Activated naive CD4-positive, alpha-beta T cell treated with anti-CD3 and anti-CD28 coated beads, Interleukin-2, amount 50 U/mL, for 72 hours (primary cell): Measurements from ENCODE around the gene DNAJC17. TPM values are rescaled to one million over a fixed set of nuclear protein-coding genes. Genes with fewer than 3 reads are reported as not detected.

Experiments
- ATAC-seq, 2 donors: fragments of 150-1000 bp; cut with Tn5 transposase; 2 replicates each; pipeline ENCODE4 v1.10.0; 2021; ENCODE audit warnings: mild to moderate bottlenecking in 2 of 2, moderate library complexity in 2 of 2
- DNase-seq, 2 donors: peaks; one replicate each; pipeline ENCODE4 v3.0.0; 2021 to 2022; ENCODE audit warnings: low spot score in 2 of 2
- H3K27ac Mint-ChIP-seq, 2 donors: one replicate each; pipeline ENCODE4 v1.8.0; 2022; ENCODE audit warnings: mild to moderate bottlenecking in 2 of 2, mixed read lengths in 2 of 2
- H3K36me3 Mint-ChIP-seq, 2 donors: one replicate each; pipeline ENCODE4 v1.8.0; 2022; ENCODE audit warnings: mixed read lengths in 2 of 2
- H3K9me3 Mint-ChIP-seq, 2 donors: one replicate each; pipeline ENCODE4 v1.8.0; 2022; ENCODE audit warnings: mixed read lengths in 2 of 2
- total RNA-seq, 2 donors: library from RNA; stranded (reverse); gene quantifications; one replicate each; pipeline ENCODE4 v1.2.3, GENCODE V29; 2022

DNAJC17 gene
- total RNA-seq, 2 donors from 2014 or later = 20.2 to 36.1 TPM

- Mint-ChIP-seq H3K9me3 (no peaks in the 10 kb centered on the region), H3K27ac (no peak overlapping the region)
These were observed 34.5 kb upstream of the DNAJC17 start for GRCh38 chr15:40841741-40842140.

GRCh38 chr15:40838756-40839155, 31.5 kb upstream of the DNAJC17 start:
- Mint-ChIP-seq H3K9me3 (no peaks in the 10 kb centered on the region), H3K36me3 (no peaks in the 10 kb centered on the region), H3K27ac (peak overlapping the region in 1 of 2 donors; percentile 16)
- ATAC-seq (no peak), DNase-seq (no peak)

More at GRCh38 chr15:40841741-40842140, 34.5 kb upstream of the DNAJC17 start:
- no peak for DNase-seq
- peaks cover 4 to 5% of the 10 kb centered on the region in 2 donors for H3K36me3 Mint-ChIP-seq
- ATAC-seq = no peak

GRCh38 chr15:40836020-40836419, 28.7 kb upstream of the DNAJC17 start:
- DNase-seq = no peak
- ATAC-seq = no peak
- no peaks in the 10 kb centered on the region for H3K9me3 Mint-ChIP-seq
- no peak overlapping the region for H3K27ac Mint-ChIP-seq
- no peaks in the 10 kb centered on the region for H3K36me3 Mint-ChIP-seq

GRCh38 chr15:40832903-40833302, 25.6 kb upstream of the DNAJC17 start:
- Mint-ChIP-seq H3K27ac (no peak overlapping the region), H3K36me3 (no peaks in the 10 kb centered on the region), H3K9me3 (no peaks in the 10 kb centered on the region)
- no peak for ATAC-seq
- no peak for DNase-seq

GRCh38 chr15:40831861-40832260, 24.6 kb upstream of the DNAJC17 start:
- no peaks in the 10 kb centered on the region for H3K36me3 Mint-ChIP-seq
- ATAC-seq = no peak
- DNase-seq = no peak
- H3K27ac Mint-ChIP-seq = no peak overlapping the region
- no peaks in the 10 kb centered on the region for H3K9me3 Mint-ChIP-seq

GRCh38 chr15:40830884-40831283, 23.6 kb upstream of the DNAJC17 start:
- no peaks in the 10 kb centered on the region for H3K9me3 Mint-ChIP-seq
- H3K36me3 Mint-ChIP-seq = no peaks in the 10 kb centered on the region
- DNase-seq = no peak
- H3K27ac Mint-ChIP-seq = no peak overlapping the region
- no peak for ATAC-seq

GRCh38 chr15:40829115-40829514, 21.8 kb upstream of the DNAJC17 start:
- ATAC-seq = no peak
- no peaks in the 10 kb centered on the region for H3K9me3 Mint-ChIP-seq
- no peak overlapping the region for H3K27ac Mint-ChIP-seq

GRCh38 chr15:40828447-40829036, 21.3 kb upstream of the DNAJC17 start, which contains the start of gene PPP1R14D:
Gene PPP1R14D (minus strand): TSS chr15:40828708. CDS start chr15:40828641, 67 bp downstream.
- H3K27ac Mint-ChIP-seq = no peak within 1 kb of the TSS
- DNase-seq (no peak), ATAC-seq (no peak)
- no peaks in the 10 kb centered on the region for H3K36me3 Mint-ChIP-seq
- H3K9me3 Mint-ChIP-seq = no peaks in the 10 kb centered on the region

More at GRCh38 chr15:40829115-40829514, 21.8 kb upstream of the DNAJC17 start:
- no peaks in the 10 kb centered on the region for H3K36me3 Mint-ChIP-seq
- no peak for DNase-seq

GRCh38 chr15:40826423-40827075, 19.3 kb upstream of the DNAJC17 start:
- no peaks in the 10 kb centered on the region for H3K36me3 Mint-ChIP-seq
- no peak for ATAC-seq
- H3K9me3 Mint-ChIP-seq = no peaks in the 10 kb centered on the region
- no peak for DNase-seq
- no peak overlapping the region for H3K27ac Mint-ChIP-seq

- Mint-ChIP-seq H3K27ac (no peak overlapping the region), H3K36me3 (no peaks in the 10 kb centered on the region), H3K9me3 (no peaks in the 10 kb centered on the region)
- DNase-seq (no peak), ATAC-seq (no peak)
These were observed 18.6 kb upstream of the DNAJC17 start for GRCh38 chr15:40825661-40826422.

- ATAC-seq (peak in 1 of 2 donors; percentile 84), DNase-seq (no peak)
- H3K36me3 Mint-ChIP-seq = no peaks in the 10 kb centered on the region
- H3K27ac Mint-ChIP-seq = no peak overlapping the region
- no peaks in the 10 kb centered on the region for H3K9me3 Mint-ChIP-seq
These were observed 16.5 kb upstream of the DNAJC17 start for GRCh38 chr15:40823572-40824343.

GRCh38 chr15:40821195-40821594, 13.9 kb upstream of the DNAJC17 start:
- ATAC-seq (no peak), DNase-seq (no peak)
- Mint-ChIP-seq H3K36me3 (no peaks in the 10 kb centered on the region), H3K27ac (no peak overlapping the region), H3K9me3 (no peaks in the 10 kb centered on the region)

- no peak for ATAC-seq
- DNase-seq = no peak
- H3K36me3 Mint-ChIP-seq = no peaks in the 10 kb centered on the region
- H3K27ac Mint-ChIP-seq = no peak overlapping the region
- no peaks in the 10 kb centered on the region for H3K9me3 Mint-ChIP-seq
These were observed 11.8 kb upstream of the DNAJC17 start for GRCh38 chr15:40819048-40819447.

- Mint-ChIP-seq H3K27ac (no peak overlapping the region), H3K9me3 (no peaks in the 10 kb centered on the region), H3K36me3 (no peaks in the 10 kb centered on the region)
- no peak for ATAC-seq
- DNase-seq = no peak
These were observed 7.9 kb upstream of the DNAJC17 start for GRCh38 chr15:40815042-40815698.

GRCh38 chr15:40812721-40813425, 5.6 kb upstream of the DNAJC17 start:
- Mint-ChIP-seq H3K36me3 (no peaks in the 10 kb centered on the region), H3K27ac (no peak overlapping the region), H3K9me3 (no peaks in the 10 kb centered on the region)
- ATAC-seq (no peak), DNase-seq (no peak)
